ENCODE measurements around the gene TRIO. TPM values are rescaled to one million over a fixed set of nuclear protein-coding genes. Genes with fewer than 3 reads are reported as not detected.

Gene TRIO
- total and polyA plus RNA-seq, 2 of the 8 experiments (the other 6 are each of a cell fraction or from before 2014, with no cell fraction given): 35.1 to 69.1 TPM

DNA sequence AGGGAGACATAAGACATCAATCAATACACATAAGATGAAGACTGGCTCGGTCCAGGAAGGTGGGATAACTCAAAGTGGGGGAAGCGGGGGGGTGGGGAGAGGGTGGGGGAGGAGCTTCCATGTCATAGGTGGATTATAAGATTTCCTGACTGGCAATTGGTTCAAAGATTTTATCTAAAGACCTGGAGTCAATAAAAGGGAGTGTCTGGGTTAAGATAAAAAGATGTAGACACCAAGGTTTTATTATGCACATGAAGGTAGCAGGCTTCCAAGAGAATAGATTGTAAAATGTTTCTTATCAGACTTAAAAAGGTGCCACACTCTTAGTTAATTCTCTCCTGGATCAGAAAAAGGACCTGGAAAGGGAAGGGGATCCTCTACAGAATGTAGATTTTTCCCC lies 412.9 kb downstream of the TRIO start:
- H2BK5ac ChIP-seq (ENCODE audit: low read depth, low read length): no peak overlapping the region
- no peaks in the 10 kb centered on the region for H3K4me1 ChIP-seq (replicated peaks in 1 of 4; ENCODE audit: control insufficient read depth in 3 of 4, insufficient read depth in 4 of 4, low read length in 3 of 4)
- TF ChIP-seq KDM5A (IDR thresholded peaks at IDR 0.05; ENCODE audit: low read length) (no peak), SAP30 (IDR thresholded peaks at IDR 0.05; ENCODE audit: insufficient read depth, insufficient replicate concordance, low read length) (no peak), ASH2L (IDR thresholded peaks at IDR 0.05; ENCODE audit: low read length) (no peak), RNF2 (IDR thresholded peaks at IDR 0.05; ENCODE audit: borderline replicate concordance, low read depth, low read length, missing control alignments, poor library complexity, severe bottlenecking) (no peak), USF2 (IDR thresholded peaks at IDR 0.05; ENCODE audit: low read length) (no peak), HDAC2 (IDR thresholded peaks at IDR 0.05; ENCODE audit: borderline replicate concordance in 1 of 2, low read depth in 2 of 2, low read length in 2 of 2) (no peak), BRCA1 (IDR thresholded peaks at IDR 0.05; ENCODE audit: low read depth, low read length) (no peak)
- TF ChIP-seq, protein P1, sequence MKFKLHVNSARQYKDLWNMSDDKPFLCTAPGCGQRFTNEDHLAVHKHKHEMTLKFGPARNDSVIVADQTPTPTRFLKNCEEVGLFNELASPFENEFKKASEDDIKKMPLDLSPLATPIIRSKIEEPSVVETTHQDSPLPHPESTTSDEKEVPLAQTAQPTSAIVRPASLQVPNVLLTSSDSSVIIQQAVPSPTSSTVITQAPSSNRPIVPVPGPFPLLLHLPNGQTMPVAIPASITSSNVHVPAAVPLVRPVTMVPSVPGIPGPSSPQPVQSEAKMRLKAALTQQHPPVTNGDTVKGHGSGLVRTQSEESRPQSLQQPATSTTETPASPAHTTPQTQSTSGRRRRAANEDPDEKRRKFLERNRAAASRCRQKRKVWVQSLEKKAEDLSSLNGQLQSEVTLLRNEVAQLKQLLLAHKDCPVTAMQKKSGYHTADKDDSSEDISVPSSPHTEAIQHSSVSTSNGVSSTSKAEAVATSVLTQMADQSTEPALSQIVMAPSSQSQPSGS (IDR thresholded peaks at IDR 0.05; ENCODE audit: low read length): no peak
- H4K20me1 ChIP-seq (replicated peaks in 1 of 2; ENCODE audit: control insufficient read depth in 1 of 2, insufficient read depth in 2 of 2, low read length in 2 of 2): no peaks in the 10 kb centered on the region
- ChIA-PET CTCF (ENCODE audit: partially characterized antibody) (interaction anchor here (1.3 to 1.5 kb wide), 2 partner anchors 13 to 92 kb away, joined by 4 read pairs; no protein-coding TSS in a partner anchor), POLR2A (ENCODE audit: partially characterized antibody) (no interaction called here)
- no peaks in the 10 kb centered on the region for H3K9me3 ChIP-seq (ENCODE audit: insufficient read depth in 2 of 2, low read depth in 1 of 2, low read length in 1 of 2)
- H3K56ac ChIP-seq (replicated peaks; ENCODE audit: insufficient read length, low read depth, low read length): no peak overlapping the region
- no peak overlapping the region for H3K18ac ChIP-seq (ENCODE audit: extremely low read depth, low read length)
- H2BK120ac ChIP-seq (replicated peaks; ENCODE audit: low read depth, low read length): no peak overlapping the region
- no peak overlapping the region for H4K8ac ChIP-seq (ENCODE audit: extremely low read depth, insufficient read depth, low read length)
- no peak overlapping the region for H3K23ac ChIP-seq (ENCODE audit: insufficient read length)
- no peak overlapping the region for H4K91ac ChIP-seq (replicated peaks; ENCODE audit: insufficient read length, low read length)
- H3K27me3 ChIP-seq (replicated peaks in 1 of 4; ENCODE audit: control insufficient read depth in 3 of 4, extremely low read depth in 1 of 4, insufficient read depth in 3 of 4, low read length in 3 of 4): no peaks in the 10 kb centered on the region
- H3K4me2 ChIP-seq (ENCODE audit: insufficient read depth in 1 of 2, low read depth in 2 of 2, low read length in 2 of 2): no peak overlapping the region
- no peak overlapping the region for H2AK5ac ChIP-seq (ENCODE audit: low read depth, low read length)
- no peak overlapping the region for H3K4me3 ChIP-seq (ENCODE audit: extremely low read depth in 1 of 4, insufficient read depth in 2 of 4, low read depth in 3 of 4, low read length in 4 of 4)
- no peak overlapping the region for H3K9ac ChIP-seq (replicated peaks in 1 of 4; ENCODE audit: extremely low read depth in 1 of 4, low read depth in 3 of 4, low read length in 3 of 4)
- no peak overlapping the region for H3K14ac ChIP-seq (ENCODE audit: insufficient read length)
- no peaks in the 10 kb centered on the region for H3K79me2 ChIP-seq (ENCODE audit: control insufficient read depth in 1 of 2, insufficient read depth in 2 of 2, low read length in 2 of 2)
- no peak overlapping the region for H2AFZ ChIP-seq (ENCODE audit: low read length)
- H3K27ac ChIP-seq (ENCODE audit: low read depth, low read length): no peak overlapping the region
- FAIRE-seq (no peak), DNase-seq (ENCODE audit: low read depth in 1 of 2, low spot score in 2 of 2) (no peak)
- H2BK20ac ChIP-seq (ENCODE audit: low read length): no peak overlapping the region
- H3K4ac ChIP-seq (replicated peaks; ENCODE audit: insufficient read length, low read depth, low read length): no peak overlapping the region
- H3K36me3 ChIP-seq (ENCODE audit: control insufficient read depth in 2 of 4, insufficient read depth in 4 of 4, low read length in 3 of 4): no peaks in the 10 kb centered on the region
- H2BK15ac ChIP-seq (ENCODE audit: low read length): no peak overlapping the region
- no peak overlapping the region for H2BK12ac ChIP-seq (ENCODE audit: low read depth, low read length)
- no peaks in the 10 kb centered on the region for H3K79me1 ChIP-seq (ENCODE audit: low read depth, low read length)
- WGBS, 2 experiments (ENCODE audit: extremely low coverage in 1 of 2, insufficient coverage in 1 of 2, insufficient read length in 1 of 2, insufficient replicate concordance in 2 of 2, low coverage in 1 of 2, low lambda C conversion rate in 2 of 2, missing lambda C conversion rate in 1 of 2): 69% methylated on average over 2 of the region's 2 CpGs; no CpG with 5 or more reads in 1 of the 2 experiments
- no peak overlapping the region for H4K5ac ChIP-seq (ENCODE audit: insufficient read length, low read depth, low read length)
- no peaks in the 10 kb centered on the region for H3K23me2 ChIP-seq (ENCODE audit: low read depth, low read length)
